ENCODE results near the gene EIF4G3.
"Not testable (repeated sequence)": the region's sequence is repeated elsewhere in the genome, so short reads cannot be mapped to it uniquely, and the experiment has no call there.

EIF4G3 gene

GRCh38 chr1:21067551-21068227 is 109.0 kb downstream of the EIF4G3 start:
- DNase-seq (ENCODE audit: low read depth), result no peak

- DNase-seq (ENCODE audit: low read depth), result no peak
These were observed 110.2 kb downstream of the EIF4G3 start for GRCh38 chr1:21066356-21067012.

DNA sequence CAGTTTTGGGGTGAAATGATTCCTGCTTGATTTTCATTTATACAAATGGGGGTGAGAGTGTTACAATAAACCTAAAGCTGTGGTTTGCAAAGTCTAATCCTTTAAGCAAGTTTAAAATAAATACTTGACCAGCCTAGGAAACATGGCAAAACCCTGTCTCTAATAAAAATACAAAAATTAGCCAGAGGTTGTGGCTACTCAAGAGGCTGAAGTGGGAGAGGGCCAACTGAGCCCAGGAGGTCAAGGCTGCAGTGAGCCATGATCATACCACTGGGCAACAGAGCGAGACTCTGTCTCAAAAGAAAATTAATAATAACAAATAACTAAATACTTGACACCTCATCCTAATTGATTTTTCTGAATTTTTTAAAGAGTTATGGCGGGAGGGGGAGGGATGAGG is 110.8 kb downstream of the EIF4G3 start:
- no peak for DNase-seq (ENCODE audit: low read depth)

GRCh38 chr1:21064057-21064456 is 112.6 kb downstream of the EIF4G3 start:
- no peak for DNase-seq (ENCODE audit: low read depth)

DNA sequence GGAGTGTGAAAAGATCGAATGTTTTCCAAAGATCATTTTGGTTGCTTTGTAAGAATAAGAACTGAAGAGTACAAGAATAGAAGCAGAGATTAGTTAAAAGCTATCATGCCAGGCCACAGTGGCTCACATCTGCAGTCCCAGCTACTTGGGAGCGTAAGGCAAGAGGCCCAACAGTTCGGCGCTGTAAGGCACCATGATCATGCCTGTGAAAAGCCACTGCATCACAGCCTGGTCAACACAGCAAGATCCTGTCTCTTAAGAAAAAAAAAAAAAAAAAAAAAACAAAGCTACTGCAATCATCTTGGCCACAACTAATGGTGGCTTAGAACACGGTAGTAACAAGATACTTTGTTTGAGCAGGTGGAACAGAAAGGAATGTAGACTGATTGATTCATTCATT is 116.2 kb downstream of the EIF4G3 start:
- DNase-seq (ENCODE audit: low read depth), result no peak

GRCh38 chr1:21059021-21059420 is 117.7 kb downstream of the EIF4G3 start:
- no peak for DNase-seq (ENCODE audit: low read depth)

- no peak for DNase-seq (ENCODE audit: low read depth)
These were observed 118.5 kb downstream of the EIF4G3 start for GRCh38 chr1:21058035-21058793.

GRCh38 chr1:21053189-21053928 is 123.3 kb downstream of the EIF4G3 start:
- not testable (repeated sequence) for DNase-seq (ENCODE audit: low read depth)

DNA sequence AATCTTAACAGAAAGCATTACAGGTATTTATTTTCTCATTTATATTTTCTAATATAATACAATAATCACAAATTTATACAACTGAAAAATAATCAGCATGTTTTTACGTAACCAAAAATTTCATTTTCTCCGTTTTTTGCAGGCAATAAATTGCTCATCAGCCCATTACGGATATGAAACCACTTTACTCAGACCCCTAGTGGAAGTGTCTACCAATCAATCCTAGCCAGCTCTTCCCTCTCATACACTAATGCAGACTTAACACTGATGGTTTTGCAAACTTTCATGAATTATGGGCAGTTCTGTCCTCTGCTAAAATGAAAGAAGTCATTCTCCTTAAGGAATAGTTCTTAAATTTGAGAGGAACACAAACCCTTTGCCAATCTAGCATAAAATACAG is 124.7 kb downstream of the EIF4G3 start:
- DNase-seq (ENCODE audit: low read depth), result no peak

GRCh38 chr1:21051177-21051825 is 125.4 kb downstream of the EIF4G3 start:
- DNase-seq (ENCODE audit: low read depth), result no peak

DNA sequence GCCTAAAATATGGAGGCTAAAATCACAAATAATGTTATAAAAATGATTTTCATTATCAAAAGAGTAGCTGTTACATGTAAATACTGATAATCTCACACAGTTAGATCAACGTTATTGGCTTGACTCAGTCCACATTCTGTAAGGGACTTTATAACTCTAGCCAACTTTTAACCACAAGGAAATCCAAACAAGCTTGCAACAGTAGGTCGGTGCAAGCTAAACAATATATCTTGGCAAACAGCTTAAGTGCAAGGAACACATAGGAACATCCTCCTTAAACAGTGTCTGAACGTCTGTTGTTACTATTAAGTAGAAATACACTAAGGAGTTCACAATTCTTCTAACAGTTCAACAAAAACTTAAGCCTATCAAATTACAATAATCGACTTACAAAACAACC is 126.7 kb downstream of the EIF4G3 start:
- peak; percentile 56 for DNase-seq (ENCODE audit: low read depth)

DNA sequence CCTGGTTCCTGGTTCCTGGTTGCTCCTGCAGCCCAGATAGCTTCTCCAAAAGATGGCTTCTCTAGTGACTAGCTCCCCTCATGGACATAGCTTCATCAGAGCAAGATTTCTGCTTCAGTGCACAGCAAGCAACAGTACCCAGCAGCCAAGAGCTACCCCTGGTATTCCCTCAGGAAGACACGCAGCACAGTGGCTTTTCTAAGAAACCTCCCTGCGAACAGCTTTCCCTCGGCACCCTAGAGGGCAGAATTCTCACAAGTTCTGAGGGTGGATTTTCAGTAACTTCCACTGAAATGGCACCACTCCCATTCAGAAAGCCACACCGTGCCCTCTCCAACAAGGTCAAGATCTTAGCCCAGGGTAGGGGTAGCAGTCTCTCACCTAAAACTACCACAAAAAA is 128.2 kb downstream of the EIF4G3 start:
- no peak for DNase-seq (ENCODE audit: low read depth)

DNA sequence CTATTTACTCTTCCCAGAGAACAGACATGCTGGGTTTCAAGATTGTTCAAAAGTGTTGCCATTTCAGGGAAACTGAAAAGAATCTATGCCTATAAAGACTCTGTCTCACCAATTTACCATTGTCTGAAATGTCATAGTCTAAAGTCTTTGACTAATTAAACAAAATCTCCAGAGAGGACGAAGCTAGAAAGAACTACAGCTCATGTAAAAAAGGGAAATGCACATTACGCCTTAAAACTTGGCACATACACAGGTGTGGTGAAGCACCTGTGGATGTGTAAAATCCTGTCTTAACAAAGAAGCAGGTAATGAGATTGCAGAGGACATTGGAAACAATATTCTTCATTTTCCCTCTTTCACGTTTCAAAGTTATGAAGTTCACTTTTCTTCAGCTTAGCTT is 130.6 kb downstream of the EIF4G3 start:
- DNase-seq (ENCODE audit: low read depth), result no peak

- DNase-seq (ENCODE audit: low read depth), result no peak
These were observed 131.3 kb downstream of the EIF4G3 start for GRCh38 chr1:21045351-21045750.

DNA sequence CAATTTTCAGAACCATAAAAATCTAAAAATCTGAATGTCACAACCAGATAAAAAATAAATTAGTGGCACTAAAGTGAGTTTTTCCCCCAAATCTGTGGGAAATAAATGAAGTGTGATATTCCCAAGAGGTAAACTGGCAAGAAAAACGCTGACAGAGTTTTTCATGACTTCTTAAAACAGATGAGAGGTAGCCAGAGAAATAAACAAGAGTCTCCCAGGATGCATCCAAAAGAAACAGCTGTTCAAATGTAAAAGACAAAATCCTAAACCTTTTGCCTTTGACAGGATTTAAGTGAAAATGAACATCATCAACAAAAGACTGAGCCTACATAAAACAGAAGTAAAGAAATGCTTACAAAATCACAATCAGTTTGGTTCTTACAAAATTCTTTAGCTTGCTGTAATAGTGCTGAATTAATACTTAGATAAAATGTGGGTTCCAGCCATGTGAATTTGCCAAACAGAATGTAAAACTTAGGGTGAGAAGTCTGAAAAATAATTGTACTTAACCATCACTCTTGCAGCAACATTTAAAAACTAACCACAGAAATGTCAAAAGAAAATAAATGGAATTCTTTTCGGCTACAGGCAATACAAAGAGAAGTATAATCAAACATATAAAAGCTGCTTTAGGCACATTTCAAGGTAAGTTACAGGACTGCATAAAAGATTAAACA is 133.6 kb downstream of the EIF4G3 start:
- peak; percentile 48 for DNase-seq (ENCODE audit: low read depth)

DNA sequence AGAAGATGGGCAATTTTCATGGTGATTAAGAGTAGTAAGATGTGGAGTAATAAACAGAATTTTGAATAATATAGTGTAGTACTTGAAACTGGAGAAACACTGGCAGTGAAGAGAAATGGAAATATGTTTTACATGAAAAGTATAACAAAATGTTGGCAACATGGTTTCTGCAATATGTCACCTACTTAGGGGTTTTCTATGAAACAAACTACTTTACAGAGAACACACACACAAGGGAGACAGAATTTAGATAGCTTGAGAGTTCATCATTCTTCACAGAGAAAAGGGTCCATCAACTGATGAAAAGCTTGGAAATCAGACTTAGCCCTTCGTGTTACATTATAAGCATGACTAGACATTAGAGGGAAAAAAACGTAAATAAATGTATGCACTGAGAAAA is 135.2 kb downstream of the EIF4G3 start:
- no peak for DNase-seq (ENCODE audit: low read depth)

DNA sequence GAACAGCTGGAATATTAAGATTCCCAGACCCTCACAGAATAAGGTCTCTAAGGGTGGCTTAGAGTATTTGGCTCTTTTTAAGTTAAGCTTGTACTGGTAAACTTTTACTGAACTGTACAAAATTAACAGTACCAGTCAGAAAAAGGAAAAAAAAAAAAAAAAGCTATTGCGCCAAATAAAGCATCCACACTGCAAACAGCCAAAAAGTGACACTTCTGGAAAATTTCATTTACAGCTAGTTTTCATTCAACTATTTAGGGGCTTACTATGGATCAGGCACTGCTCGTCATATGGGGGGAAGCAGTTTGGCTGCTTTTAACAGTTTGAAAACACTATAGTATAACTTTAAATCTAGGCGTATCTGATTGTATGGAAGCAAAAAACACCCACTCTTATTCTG is 139.6 kb downstream of the EIF4G3 start:
- no peak for DNase-seq (ENCODE audit: low read depth)

GRCh38 chr1:21035794-21036193 is 140.9 kb downstream of the EIF4G3 start:
- DNase-seq (ENCODE audit: low read depth), result no peak

DNA sequence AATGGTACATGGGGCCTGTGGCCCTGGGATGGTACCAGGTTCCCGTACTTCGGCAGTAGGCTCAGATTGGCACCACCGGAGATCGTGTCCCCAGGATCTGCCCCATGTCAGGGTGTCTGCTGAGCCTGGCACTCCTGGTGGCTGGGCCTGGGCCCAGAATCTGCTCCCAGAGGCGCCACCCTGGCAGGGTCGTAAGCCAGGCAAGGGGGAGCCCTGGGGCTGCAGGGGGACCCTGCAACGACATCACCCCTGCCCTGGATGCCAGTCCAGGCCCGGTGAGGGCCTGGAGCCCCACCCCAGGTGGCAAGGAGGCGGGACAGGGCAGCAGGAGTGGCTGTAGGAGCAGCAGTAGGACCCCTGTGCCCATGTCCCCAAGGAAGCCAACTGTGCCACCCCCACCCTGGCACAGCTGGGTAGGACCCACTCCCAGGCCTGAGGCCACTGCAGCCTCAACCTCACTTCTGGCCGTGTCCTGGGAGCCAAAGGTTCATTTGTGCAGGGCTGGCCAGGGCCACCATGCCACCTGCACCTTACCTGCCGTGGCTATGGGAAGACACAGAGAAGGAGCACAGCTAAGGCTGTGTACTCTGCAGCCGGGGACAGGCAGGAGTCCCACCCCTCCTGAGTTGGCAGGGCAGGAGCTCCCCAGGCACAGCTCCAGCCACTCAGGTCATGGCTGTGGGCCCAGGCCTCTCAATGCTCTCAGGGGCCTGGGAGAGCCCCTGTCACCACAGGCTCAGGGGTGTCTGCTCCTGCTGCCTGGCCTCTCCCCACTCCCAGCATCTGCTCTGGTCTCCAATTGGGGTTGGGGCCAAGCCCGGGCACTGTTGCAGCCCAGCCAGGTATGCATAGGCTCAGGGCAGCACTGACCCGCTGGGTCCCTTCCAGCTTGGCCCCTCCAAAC is 141.7 kb downstream of the EIF4G3 start:
- no peak for DNase-seq (ENCODE audit: low read depth)

GRCh38 chr1:21032741-21033140 is 144.0 kb downstream of the EIF4G3 start:
- DNase-seq (ENCODE audit: low read depth), result no peak
